Measurements from ENCODE around the gene ATP6V1G2.
"Not testable (repeated sequence)": the region's sequence is repeated elsewhere in the genome, so short reads cannot be mapped to it uniquely, and the experiment has no call there.

Gene ATP6V1G2

DNA sequence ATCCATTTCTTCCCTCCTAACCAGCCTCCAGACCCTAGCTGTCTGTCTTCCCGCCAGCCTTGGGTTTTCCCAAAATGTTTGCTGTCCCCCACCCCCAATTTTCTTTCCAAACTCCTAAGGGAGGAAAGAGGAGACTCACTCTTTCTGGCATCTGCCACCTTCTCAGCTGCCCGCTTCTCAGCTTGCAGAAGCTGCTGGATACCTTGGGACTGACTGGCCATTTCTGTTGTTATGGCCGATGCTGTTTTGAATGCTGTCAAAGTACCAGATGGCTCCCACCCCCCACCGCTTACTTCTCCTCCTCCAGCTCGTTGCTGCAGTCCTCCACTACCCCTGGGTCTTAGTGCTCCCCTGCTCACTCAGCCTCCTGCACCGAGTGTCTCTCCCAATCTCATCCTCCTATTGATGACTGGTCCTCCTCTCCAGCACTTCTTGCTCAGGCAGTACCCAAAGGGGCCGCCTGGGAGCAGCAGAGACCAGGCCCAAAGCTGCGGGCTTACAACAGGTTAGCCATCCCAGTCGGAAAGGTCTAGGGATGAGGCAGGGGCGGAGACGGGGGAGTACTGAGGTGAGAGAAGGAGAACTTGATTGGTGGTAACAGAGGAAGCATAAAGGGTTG is at the start of gene ATP6V1G2:
TSS of gene ATP6V1G2 (minus strand) at position 270 of the 619 bp plus-strand sequence. CDS start at position 221, 49 bp downstream.
- DNase-seq: peak; percentile 89 to 98 (median 94)

DNA sequence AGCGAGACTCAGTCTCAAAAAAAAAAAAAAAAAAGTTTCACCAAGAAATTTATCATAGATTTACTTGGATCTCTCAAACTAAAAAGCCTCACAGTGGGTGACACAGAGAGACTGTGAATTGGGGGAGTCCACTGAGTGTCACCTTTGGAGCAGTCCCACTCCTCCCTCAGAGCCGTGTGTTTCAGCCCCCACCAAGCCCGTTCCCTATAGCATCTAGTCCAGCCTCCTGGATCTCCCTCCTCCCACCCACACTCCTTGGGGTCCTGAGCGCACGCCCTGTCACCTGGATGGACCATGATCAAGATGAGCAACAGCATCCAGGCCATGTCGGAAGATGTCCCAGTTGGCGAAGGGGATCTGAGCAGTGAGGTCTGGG is 46.0 kb upstream of the ATP6V1G2 start:
- no peak for DNase-seq
- intact Hi-C loops (cut with DNase I): no loop called here

More for the DNA sequence above, at the start of gene ATP6V1G2:
- intact Hi-C loops (cut with DNase I): loop anchor here (2.0 kb wide), 1 partner anchor 52 kb away; no protein-coding TSS in a partner anchor

DNA sequence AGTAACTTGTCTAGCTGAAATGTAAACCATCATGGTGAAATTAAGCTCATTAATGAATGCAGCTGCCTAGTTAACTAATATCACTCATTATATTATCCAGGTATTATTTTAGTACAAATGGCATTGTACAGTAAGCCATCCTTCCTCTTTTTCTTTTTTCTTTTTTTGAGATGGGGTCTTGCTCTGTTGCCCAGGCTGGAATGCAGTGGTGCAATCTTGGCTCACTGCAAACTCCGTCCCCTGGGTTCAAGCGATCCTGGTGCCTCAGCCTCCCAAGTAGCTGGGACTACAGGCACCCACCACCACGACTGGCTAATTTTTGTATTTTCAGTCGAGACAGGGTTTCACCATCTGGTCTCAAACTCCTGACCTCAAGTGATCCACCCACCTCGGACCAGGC is 44.3 kb upstream of the ATP6V1G2 start:
- intact Hi-C loops (cut with DNase I); DNase-seq: not testable (repeated sequence)

DNA sequence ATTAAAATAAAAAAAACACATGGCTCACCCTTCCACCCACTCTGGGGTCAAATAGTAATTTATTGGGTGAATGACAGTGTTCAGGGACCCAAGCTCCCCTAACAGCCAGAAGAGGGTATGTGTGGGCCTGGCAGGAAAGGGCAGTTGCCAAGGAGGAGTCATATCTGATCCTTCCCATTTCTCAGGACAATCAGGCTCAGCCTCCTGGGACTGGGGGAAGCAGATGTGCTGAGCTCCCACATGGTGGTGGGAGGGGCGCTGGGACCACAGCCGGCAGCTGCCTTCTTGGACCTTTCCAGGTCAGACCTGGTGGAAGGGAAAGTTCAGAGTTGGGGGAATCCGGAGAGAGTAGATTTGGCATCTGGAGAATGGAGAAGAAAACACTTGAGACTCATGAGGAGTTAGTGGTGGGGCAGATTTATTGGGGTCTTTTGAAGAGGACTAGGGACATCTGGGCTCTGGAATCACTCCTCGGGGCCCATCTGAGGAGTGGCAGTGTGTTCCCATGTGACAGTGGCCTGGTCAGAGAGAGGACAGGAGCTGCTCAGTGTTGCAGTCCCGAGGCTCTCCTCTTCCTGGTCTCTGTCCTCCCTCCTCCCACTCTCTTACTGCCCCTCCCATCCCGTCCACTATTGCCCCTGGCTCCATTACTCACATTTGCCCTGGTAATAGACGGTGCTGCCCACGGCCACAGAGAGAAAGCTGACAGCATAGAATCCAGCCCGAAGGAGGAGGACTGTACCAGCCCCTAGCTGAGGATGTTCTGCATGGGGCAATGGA is 42.7 kb upstream of the ATP6V1G2 start:
- DNase-seq: no peak
- intact Hi-C loops (cut with DNase I): no loop called here

DNA sequence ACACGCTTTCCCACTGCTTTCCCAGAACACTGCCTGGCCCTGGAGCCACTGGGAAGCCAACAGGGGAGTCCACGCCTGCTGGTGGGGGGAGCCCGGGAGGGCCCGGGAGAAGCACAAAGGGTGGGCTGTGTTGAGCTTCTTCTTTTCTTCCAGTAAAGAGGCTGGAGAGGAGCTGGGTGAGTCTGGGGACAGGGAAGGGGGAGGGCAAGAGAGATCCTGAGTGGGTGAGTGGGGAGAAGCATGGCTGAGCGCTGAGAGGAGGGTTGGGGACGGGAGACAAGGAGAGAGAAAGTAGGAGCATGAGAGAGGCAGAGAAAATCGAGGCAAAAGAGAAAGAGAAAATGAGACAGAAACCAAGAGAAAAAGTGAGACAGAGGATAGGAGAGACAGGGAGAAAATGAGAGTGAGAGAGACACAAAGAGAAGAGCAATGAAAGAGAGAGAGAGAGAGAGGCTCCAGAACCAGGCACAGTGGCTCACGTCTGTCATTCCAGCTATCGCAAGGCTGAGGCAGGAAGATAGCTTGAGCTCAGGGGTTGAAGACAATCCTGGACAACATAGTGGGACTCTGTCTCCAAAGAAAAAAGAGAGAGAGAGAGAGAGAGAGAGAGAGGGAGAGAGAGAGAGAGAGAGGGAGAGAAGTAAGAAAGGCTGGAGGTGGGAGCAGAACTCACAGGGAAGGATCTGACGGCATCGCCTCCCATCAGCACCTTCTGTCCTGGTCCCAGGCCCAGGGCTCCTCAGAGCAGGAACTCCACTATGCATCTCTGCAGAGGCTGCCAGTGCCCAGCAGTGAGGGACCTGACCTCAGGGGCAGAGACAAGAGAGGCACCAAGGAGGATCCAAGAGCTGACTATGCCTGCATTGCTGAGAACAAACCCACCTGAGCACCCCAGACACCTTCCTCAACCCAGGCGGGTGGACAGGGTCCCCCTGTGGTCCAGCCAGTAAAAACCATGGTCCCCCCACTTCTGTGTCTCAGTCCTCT is 41.7 kb upstream of the ATP6V1G2 start:
- no peak for DNase-seq
- intact Hi-C loops (cut with DNase I): no loop called here

- intact Hi-C loops (cut with DNase I): no loop called here
- DNase-seq: peak in 13 of 42 donors; percentile 13 to 51 (median 27)
Measured at GRCh38 chr6:31586599-31587281, 40.3 kb upstream of the ATP6V1G2 start.

GRCh38 chr6:31586008-31586407 is 39.6 kb upstream of the ATP6V1G2 start, which contains the start of gene LST1:
LST1 (plus strand) TSS chr6:31586277; CDS start chr6:31587300, 1,023 bp downstream.
- peak in 6 of 42 donors; percentile 17 to 30 (median 22) for DNase-seq
- intact Hi-C loops (cut with DNase I): no loop called here

DNA sequence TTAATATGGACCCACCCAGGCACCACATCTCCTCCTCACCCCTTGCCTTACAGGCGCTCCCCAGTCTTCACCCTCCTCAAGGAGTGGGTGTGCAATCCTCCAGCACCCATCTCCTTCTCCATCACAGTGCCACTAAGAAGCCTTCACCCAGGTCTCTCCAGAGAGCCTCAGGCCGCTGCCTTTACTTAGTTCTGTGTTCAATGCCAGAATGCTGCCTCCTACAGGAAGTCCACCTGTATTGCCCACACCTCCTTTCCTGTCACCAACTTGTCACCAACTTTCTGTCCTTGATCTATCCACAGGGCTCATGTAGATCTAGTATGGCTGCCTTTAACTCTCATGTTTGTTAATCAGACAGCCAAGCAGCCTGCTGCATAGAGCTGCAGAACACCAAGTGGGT is 39.1 kb upstream of the ATP6V1G2 start:
- intact Hi-C loops (cut with DNase I): no loop called here
- DNase-seq: no peak

- DNase-seq: no peak
- intact Hi-C loops (cut with DNase I): no loop called here
Measured at GRCh38 chr6:31582230-31582643, 35.8 kb upstream of the ATP6V1G2 start, which contains the start of gene LTB. LTB (minus strand) TSS chr6:31582424; CDS start chr6:31582417, 7 bp downstream.

GRCh38 chr6:31581434-31582229 is 35.2 kb upstream of the ATP6V1G2 start:
- intact Hi-C loops (cut with DNase I): no loop called here
- DNase-seq: peak in 25 of 42 donors; percentile 12 to 62 (median 28)

GRCh38 chr6:31580807-31581433 is 34.5 kb upstream of the ATP6V1G2 start:
- peak; percentile 67 to 95 (median 89) for DNase-seq
- intact Hi-C loops (cut with DNase I): no loop called here

DNA sequence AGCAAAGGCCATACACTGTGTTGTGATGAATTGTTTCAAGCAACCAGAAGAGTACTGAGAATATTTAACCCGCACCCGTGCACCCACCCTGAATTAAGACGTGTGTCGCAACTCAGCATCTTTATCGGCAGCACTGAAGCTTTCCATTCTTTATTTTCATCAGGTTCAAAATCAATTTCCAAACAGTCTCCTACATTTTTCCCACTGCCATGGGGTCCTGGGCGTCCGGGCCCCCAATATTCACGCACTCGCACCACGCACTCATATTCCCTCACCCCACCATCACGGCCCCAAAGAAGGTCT is 34.0 kb upstream of the ATP6V1G2 start:
- intact Hi-C loops (cut with DNase I): no loop called here
- DNase-seq: no peak

DNA sequence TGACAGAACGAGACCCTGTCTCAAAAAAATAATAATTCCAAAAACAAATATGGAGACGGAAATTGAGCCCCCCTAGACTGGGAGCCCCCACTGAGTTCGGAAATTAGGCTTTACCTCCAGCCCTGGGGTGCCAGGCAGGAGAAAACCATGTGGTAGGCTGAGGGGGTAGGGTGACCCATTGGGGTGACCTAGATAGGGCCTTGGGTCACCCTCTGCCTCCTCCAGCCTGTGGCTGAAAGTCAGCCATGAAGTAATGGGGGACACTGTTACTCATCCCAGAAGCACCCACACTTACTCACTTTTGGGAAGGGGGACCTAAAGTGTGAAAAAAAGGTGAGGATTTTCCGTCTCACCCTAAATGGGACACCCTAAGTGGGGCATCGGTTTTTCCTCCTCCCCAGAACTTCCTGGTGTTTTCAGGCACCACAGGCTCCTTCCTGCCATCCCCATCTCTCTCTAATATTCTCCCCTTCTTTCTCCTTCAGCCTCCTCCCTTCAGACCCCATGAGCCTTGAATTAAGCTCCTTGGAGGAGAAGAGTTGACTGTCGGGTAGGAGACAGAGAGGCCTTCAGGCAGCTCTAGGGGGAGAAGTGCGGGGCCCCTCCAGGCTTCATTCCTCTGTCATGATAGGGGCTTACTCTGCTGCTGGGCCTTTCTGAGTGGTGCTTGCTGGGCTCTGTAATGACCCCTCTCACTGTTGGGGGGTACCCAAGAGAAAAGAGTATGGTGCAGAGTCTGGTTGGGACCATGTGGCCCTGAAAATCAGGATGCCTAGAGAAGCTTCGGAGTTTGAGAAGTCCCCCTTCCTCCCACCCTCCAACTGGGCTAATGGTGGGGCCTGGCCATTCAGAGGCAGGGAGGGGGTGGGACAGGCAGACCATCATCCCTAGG is 33.4 kb upstream of the ATP6V1G2 start:
- intact Hi-C loops (cut with DNase I): no loop called here
- no peak for DNase-seq

GRCh38 chr6:31579119-31579505 is 32.7 kb upstream of the ATP6V1G2 start:
- no peak for DNase-seq
- intact Hi-C loops (cut with DNase I): no loop called here

DNA sequence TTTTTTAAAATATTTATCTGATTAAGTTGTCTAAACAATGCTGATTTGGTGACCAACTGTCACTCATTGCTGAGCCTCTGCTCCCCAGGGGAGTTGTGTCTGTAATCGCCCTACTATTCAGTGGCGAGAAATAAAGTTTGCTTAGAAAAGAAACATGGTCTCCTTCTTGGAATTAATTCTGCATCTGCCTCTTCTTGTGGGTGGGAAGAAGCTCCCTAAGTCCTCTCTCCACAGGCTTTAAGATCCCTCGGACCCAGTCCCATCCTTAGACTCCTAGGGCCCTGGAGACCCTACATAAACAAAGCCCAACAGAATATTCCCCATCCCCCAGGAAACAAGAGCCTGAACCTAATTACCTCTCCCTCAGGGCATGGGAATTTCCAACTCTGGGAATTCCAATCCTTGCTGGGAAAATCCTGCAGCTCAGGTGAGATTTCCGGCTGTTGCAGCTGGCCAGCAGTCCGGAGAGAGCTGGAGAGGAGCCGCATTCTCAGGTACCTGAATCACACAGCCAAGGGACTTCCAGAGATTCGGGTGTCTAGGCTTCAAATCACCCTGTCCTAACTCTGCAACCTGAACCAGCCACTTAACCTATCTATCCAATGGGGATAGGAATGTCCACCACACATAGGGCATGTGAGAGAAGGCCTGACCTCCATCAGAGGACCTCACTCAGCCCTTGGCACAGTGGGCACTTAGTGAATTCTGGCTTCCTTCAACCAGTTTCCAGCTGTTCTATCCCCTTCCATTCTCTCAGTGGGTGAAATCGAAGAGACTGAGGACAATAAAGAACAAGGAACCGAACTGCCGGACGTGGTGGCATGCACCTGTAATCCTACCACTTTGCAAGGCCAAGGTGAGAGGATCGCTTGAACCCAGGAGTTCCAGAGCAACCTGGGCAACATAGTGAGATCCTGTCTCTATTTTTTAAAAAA is 32.0 kb upstream of the ATP6V1G2 start:
- DNase-seq: no peak
- intact Hi-C loops (cut with DNase I): no loop called here

Measured in head of caudate nucleus (tissue), 42 donors.